ENCODE measurements around the gene PDE3B.

- TF ChIP-seq CTCF (IDR thresholded peaks at IDR 0.05) (no peak), POLR2A (IDR thresholded peaks at IDR 0.05) (no peak)
These were observed 29.8 kb downstream of the PDE3B start for GRCh38 chr11:14673421-14673820.

Measured in heart left ventricle (tissue), 13 donors.